OCI-LY3 (cell line): ENCODE results near the gene HNRNPL.

Experiments
- EZH2phosphoT487 ChIP-seq: fragments of 200-600 bp; shearing (Covaris generic); IDR thresholded peaks from 2 replicates; pipeline ENCODE4 v1.6.1; 2018; ENCODE audit warnings: antibody characterized with exemption, mixed run types, low read depth
- TF ChIP-seq, protein P1 (sequence below): fragments of 200-600, 300-600 bp; sonication (generic); IDR thresholded peaks from 2 replicates; pipeline ENCODE4 v1.5.1; 2014; ENCODE audit warnings: antibody characterized with exemption, low read length, low read depth

- TF ChIP-seq, protein P1, sequence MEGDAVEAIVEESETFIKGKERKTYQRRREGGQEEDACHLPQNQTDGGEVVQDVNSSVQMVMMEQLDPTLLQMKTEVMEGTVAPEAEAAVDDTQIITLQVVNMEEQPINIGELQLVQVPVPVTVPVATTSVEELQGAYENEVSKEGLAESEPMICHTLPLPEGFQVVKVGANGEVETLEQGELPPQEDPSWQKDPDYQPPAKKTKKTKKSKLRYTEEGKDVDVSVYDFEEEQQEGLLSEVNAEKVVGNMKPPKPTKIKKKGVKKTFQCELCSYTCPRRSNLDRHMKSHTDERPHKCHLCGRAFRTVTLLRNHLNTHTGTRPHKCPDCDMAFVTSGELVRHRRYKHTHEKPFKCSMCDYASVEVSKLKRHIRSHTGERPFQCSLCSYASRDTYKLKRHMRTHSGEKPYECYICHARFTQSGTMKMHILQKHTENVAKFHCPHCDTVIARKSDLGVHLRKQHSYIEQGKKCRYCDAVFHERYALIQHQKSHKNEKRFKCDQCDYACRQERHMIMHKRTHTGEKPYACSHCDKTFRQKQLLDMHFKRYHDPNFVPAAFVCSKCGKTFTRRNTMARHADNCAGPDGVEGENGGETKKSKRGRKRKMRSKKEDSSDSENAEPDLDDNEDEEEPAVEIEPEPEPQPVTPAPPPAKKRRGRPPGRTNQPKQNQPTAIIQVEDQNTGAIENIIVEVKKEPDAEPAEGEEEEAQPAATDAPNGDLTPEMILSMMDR: no peak
- no peak for TF ChIP-seq EZH2phosphoT487
These were observed 61.1 kb downstream of the HNRNPL start, which contains the start of gene LGALS7B for GRCh38 chr19:38788478-38789243.
